GM21723 (cell line): ENCODE measurements around the gene PNLIPRP2.

ENCODE experiments used
- ATAC-seq: cut with Tn5 transposase; IDR thresholded peaks from one replicate; pipeline ENCODE4 v1.9.1; 2021; ENCODE audit warnings: mild to moderate bottlenecking, moderate library complexity; ENCODE audit not compliant: unreplicated experiment

Gene PNLIPRP2

GRCh38 chr10:116612107-116612769, 8.5 kb upstream of the PNLIPRP2 start:
- no peak for ATAC-seq

- no peak for ATAC-seq
These were observed 7.3 kb upstream of the PNLIPRP2 start for GRCh38 chr10:116613471-116613870.

GRCh38 chr10:116614796-116615195, 6.0 kb upstream of the PNLIPRP2 start:
- no peak for ATAC-seq

GRCh38 chr10:116615199-116615776, 5.5 kb upstream of the PNLIPRP2 start:
- no peak for ATAC-seq

- ATAC-seq: no peak
These were observed 723 bp downstream of the PNLIPRP2 start for GRCh38 chr10:116621476-116621875.

- no peak for ATAC-seq
These were observed 1.3 kb downstream of the PNLIPRP2 start for GRCh38 chr10:116621934-116622655.

- ATAC-seq: no peak
These were observed 5.1 kb downstream of the PNLIPRP2 start for GRCh38 chr10:116625845-116626244.

GRCh38 chr10:116626815-116627214, 6.1 kb downstream of the PNLIPRP2 start:
- no peak for ATAC-seq

GRCh38 chr10:116627386-116627933, 6.7 kb downstream of the PNLIPRP2 start:
- no peak for ATAC-seq

- ATAC-seq: no peak
These were observed 8.6 kb downstream of the PNLIPRP2 start for GRCh38 chr10:116629340-116629739.

- ATAC-seq: no peak
These were observed 9.3 kb downstream of the PNLIPRP2 start for GRCh38 chr10:116630020-116630419.

- ATAC-seq: no peak
These were observed 11.1 kb downstream of the PNLIPRP2 start for GRCh38 chr10:116631871-116632295.

- ATAC-seq: no peak
These were observed 12.0 kb downstream of the PNLIPRP2 start for GRCh38 chr10:116632596-116633215.

- ATAC-seq: no peak
These were observed 12.5 kb downstream of the PNLIPRP2 start for GRCh38 chr10:116633216-116633600.

GRCh38 chr10:116634126-116634975, 13.6 kb downstream of the PNLIPRP2 start:
- no peak for ATAC-seq

GRCh38 chr10:116636385-116636784, 15.6 kb downstream of the PNLIPRP2 start:
- ATAC-seq: no peak

- no peak for ATAC-seq
These were observed 16.2 kb downstream of the PNLIPRP2 start for GRCh38 chr10:116636976-116637375.

- ATAC-seq: no peak
These were observed 17.1 kb downstream of the PNLIPRP2 start for GRCh38 chr10:116637830-116638229.

GRCh38 chr10:116646502-116646901, 25.7 kb downstream of the PNLIPRP2 start:
- ATAC-seq: no peak

- ATAC-seq: no peak
These were observed 28.1 kb downstream of the PNLIPRP2 start for GRCh38 chr10:116648903-116649302.
